ENCODE results near the gene RPS6KA2. TPM values are rescaled to one million over a fixed set of nuclear protein-coding genes. Genes with fewer than 3 reads are reported as not detected.

Gene RPS6KA2
- polyA plus RNA-seq, 3 donors, result 32.0 to 35.9 (median 35.2) TPM

DNA sequence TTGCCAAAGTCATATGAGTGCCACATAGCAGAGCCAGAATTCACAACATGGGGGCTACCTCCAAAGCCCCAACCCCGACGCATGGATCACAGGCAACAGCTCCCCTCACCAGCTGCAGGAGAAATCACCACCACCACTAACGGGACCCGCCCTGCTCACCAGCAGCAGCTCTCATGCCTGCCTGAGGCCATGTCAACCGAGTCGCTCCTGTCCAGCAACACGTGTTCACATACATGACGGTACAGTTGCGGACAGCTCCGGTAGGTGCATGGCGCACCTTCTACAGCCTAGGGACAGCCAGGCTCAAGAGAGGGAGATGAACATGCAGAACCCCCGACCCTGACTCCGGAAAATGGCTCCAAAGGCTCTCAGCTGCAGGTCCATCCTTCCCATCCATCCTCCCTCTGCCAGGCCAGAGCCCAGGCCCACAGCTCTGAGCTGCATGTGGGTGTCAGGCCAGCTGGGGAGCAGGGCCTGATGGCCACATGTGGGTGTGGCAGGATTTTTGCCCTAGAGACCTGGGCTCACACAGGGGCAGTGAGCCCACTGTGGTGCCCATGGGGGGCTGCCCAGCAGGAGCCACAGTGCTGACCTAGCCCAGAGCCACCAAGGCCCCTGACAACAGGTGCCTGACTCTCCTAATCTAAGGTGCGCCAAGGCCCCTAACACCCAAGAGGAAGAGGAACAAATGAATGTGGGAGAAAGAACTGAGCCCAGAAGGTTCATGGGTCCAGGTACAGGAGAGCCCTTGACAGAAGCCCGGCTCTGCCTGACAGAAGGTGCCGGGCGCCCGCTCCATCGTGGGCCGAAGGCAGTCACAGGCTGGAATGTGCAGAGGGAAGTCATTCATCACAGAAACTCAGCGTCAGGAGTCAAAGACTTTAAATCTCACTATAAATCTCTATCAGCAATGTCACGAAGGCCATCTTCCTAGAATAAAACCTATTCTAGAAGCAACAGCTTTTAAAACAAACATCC is 10.5 kb downstream of the RPS6KA2 start:
- no peak for DNase-seq (ENCODE audit: low read depth in 3 of 3, low spot score in 2 of 3)

DNA sequence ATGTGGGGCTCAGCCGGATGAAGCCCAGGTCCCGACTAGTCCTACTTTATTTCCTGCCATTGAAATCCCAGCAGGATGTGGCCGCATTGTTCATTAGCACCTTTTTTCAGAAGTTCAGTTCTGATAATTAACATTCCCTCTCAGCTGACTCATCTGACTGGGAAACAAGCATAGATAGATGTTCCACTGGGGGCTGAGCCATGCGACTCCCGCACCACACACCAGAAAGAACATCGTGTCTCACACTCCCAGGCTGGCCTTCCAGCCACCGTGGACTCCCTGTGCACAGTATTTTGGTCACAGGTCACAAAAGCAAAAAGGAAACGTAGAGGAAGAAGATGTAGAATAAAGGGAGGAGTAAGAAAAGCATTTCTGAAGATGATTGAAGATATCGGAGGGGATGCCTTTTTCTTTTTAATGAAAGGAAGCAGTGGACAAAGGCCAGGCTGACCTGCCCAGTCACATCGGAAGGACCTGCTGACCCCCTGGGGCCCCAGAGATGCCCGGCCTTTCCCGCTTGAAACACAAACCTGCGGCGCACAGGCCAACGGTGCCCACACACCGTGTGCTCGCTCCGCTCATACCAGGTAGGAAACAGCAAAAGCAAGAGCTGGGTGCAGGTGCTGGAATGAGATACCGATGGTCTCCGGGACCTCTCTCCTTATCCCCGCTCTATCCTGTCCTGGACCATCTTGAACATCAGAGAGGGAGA is 11.8 kb downstream of the RPS6KA2 start:
- no peak for DNase-seq (ENCODE audit: low read depth in 3 of 3, low spot score in 2 of 3)

DNA sequence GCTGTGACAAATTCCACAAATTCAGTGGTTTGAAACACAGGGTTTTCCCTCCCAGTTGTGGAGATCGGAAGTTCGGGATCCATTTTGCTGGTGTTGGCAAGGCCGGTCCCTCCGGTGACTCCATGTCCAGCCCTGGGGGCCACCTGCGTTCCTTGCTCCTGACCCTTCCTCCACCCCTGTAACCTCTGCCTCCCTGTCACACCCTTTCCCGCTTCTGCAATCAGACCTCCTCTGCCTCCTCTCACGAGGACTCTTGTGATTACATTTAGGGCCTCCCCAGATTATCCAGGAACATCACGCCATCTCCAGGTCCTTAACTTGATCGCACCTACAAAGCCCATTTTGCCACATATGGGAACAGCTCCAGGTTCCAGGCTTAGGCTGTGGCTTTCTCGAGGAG is 12.5 kb downstream of the RPS6KA2 start:
- no peak for DNase-seq (ENCODE audit: low read depth in 3 of 3, low spot score in 2 of 3)

DNA sequence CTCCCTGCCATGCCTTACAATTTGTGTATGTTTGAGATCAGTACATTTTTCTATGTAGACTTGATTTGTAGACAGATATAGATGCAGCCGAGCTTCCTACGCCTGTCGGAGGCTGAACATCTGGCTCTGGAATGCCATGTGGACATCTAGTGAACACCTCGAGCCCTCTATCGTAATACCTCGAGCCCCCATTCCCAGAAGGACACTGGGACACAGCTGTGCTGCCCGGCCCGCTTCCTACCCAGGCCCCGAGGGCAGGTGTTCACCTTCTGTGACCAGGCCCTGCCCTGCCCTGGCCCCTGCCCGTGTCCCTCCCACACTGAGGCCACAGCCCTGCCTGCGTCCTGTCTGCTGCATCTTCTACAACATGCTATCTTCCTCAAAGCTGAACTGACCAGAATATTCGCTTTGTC is 12.9 kb downstream of the RPS6KA2 start:
- no peak for DNase-seq (ENCODE audit: low read depth in 3 of 3, low spot score in 2 of 3)

DNA sequence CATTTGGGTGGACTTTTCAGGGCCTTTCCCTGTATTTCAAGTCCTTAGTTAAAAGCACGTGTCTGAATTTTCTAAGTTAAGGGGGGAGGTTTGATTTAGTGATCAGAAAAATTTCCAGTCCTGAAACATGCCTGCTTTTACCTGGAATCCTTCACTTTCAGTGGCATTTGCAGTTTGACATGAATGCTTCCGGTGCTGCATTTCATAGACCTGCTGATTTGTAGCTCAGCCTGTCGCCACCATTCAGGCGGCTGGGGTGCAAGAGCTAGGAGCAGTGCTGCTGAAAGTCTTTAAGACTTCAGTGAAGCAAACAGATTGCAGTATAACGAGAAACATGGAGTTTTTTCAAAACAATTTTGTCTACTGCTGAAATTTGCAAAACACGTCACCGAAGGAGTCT is 14.0 kb downstream of the RPS6KA2 start:
- no peak for DNase-seq (ENCODE audit: low read depth in 3 of 3, low spot score in 2 of 3)

DNA sequence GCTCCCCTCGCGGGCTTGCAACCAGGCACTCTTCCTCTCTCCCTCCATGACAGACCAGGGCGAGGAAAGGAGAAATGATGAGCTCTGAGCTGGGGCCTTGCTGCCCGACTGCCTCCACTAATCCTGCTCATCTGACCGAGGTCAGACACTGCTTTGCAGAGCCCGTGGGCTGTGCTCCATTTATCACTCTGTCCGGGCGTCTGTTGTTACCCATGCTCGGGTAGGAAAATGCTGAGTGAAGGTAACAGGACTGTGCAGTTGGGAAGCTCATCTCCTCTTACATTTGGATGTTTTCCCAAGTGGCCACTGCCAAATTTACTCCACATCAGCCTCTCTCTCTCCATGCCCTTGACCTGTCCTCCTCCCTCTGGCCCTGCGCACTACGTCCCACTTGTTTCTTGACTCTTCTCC is 14.6 kb downstream of the RPS6KA2 start:
- DNase-seq (ENCODE audit: low read depth in 3 of 3, low spot score in 2 of 3), result no peak

DNA sequence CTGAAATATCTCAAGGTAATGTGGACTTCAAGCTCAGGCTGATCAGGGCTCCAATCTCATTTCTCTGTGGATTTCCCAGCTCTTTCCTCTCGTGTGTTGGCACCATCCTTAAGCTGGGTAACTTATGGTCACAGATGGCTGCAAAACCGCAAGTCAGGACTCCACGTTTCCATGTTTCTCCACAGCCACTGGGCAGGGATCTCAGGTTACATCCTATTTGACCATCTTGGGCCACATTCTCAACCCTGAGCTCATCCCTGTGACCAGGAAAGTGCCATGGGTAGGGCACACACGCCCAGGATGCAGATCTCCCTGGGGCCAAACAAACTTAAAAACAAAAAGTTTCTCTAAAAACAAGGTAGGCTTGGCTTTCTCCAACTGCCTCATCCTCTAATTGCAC is 15.4 kb downstream of the RPS6KA2 start:
- DNase-seq (ENCODE audit: low read depth in 3 of 3, low spot score in 2 of 3), result no peak

DNA sequence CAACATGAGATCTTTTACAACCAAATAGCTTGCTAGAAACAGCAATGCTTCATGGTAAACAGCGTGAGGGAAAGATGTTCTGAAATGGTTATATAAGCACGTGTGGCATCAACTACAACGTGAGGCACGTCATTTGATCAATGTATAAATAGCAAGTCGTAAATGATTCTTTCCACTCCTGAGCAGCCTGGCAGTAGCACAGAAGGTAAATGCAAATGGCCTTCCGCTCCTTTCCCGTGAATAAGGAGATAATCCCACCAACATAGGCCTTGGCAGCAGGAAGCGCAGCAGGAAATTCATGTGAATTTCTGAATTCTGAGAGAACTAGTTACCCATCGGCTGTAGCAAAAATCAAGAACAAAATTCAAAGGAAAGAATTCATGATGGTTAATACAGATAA is 17.0 kb downstream of the RPS6KA2 start:
- no peak for DNase-seq (ENCODE audit: low read depth in 3 of 3, low spot score in 2 of 3)

DNA sequence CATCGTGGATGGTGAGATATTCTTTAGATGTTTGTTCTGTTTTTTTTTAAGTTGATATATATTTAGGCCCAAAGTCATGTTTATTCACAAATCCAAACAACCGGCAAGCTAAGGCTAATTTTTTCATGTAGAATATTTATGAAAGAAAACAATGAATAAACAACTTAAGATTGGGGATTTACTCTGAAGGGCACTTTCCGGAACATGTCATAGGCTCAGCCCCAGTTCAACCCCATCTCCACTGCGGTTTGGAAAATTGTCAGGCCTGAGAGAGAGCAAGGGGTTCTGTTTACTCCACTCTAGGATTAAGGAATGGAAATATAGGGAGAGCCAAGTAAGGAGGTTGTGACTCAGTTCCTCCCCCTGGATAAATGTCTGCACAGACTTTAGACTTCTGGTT is 18.3 kb downstream of the RPS6KA2 start:
- no peak for DNase-seq (ENCODE audit: low read depth in 3 of 3, low spot score in 2 of 3)

DNA sequence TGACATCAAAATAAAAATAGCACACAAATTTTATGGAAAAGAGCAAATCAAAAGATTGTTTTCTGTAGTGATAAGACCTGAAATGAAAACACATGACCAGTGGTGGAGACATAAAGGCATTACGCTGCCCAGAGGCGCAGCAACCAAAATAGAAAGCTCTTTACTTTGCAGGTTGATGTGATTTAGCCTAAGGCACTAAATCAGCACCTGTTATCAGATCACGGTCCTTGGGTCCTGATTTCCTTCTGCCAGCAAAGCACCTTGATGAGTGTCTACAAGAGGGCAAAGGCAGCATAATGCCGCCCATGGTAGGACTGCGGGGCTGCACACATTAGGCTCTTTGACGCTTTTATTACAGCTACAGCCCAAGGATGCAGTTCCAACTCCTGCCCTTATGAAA is 21.3 kb downstream of the RPS6KA2 start:
- DNase-seq (ENCODE audit: low read depth in 3 of 3, low spot score in 2 of 3), result no peak

DNA sequence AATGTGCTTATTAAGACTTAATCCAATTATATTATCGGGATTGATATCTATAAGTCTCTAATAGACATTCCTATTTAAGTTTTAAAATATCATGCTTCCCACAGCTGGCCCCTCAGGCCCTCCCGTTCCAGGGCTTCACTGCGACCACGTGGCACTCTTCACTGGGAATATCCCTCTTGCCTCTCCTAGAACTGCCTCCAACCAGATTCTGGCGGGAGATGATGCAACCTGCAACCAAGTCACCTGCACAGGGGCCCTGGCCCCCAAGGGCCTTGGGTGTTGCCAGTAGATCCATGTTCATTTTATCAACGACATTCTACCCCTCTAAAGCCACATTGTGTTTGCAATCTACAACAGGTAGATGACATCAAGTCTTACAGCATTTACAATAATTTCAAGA is 22.1 kb downstream of the RPS6KA2 start:
- no peak for DNase-seq (ENCODE audit: low read depth in 3 of 3, low spot score in 2 of 3)

DNA sequence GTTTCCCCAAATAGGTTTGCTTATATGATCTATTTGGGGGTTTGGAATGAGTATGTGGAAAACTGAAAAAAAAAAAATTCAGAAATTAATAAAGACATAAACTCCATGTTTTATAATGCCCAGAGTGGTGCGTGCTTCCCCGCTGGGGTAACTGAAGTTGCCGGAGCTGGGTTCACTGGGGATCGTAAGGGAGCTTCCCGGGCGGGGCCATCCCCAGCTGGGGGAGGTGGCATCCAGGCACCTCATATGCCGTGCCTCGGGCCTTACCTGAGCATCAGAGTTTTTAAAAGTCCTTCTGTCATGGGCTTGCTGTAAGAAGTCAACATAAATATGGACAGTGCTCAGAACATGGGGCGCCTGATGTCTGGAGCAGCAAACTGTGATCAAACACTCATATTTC is 22.7 kb downstream of the RPS6KA2 start:
- DNase-seq (ENCODE audit: low read depth in 3 of 3, low spot score in 2 of 3), result no peak

DNA sequence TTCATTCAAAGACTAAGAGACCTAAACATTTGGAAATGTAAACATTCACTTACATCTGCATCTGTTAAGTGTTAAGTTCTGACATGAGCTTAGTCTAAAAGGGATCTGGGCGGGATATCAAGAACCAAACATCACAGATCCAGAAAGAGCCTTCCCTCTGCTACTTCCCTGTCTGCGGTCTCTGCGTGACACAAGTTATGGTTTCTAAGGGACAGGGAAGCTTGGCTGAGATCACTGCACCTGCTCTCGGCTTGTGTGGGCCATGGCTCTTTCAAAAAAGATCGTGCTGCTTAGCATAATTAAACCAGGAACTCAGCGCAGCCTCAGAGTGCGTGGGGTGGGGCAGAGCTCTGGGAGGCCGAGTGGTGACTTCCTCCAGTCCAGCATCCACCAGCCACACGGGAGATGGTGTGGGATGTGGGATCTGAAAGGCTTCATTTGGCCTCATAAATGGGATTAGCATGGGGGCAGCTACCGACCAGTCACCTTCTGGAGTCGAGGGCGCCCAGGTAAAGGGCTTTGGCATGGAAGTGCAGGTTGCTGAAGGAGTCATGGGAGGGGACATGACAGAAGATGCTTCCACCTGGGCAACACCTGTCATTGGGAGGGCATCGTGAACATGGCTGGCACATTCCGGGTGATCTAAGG is 23.9 kb downstream of the RPS6KA2 start:
- DNase-seq (ENCODE audit: low read depth in 3 of 3, low spot score in 2 of 3), result no peak

DNA sequence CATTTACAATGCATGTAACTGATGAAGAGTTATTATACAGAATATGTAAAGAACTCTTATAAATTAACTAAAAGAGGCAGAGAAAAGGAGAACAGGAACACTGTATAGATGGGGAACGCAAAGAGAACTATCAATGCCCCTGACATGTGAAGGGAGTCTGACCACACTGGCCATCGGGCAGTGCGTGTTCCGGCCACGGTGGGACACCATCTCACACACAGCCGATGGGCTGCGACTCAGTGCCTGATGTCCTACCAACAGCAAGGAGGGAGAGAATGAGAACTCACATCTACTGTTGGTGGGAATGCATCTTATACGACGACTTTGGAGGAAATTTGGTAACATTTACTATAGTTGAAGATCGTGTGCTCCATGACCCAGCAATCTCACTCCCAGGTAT is 25.1 kb downstream of the RPS6KA2 start:
- no peak for DNase-seq (ENCODE audit: low read depth in 3 of 3, low spot score in 2 of 3)

DNA sequence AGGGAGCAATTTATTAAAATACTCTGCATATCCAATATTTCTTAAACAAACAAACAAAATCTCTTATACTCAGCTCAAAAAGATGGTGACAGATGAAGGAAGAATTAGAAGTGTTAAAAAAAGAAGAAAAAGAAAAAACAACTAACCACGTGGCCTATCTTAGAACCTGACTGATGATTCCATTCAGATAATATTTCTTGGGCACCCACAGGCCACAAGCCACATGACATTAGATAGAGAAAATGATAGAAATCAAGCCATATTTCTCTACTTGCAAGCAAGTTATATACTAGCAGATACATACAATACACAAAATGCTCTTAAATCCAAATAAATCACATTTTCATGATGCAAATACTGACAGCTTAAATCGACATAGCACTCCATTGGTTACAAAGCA is 26.1 kb downstream of the RPS6KA2 start:
- no peak for DNase-seq (ENCODE audit: low read depth in 3 of 3, low spot score in 2 of 3)

DNA sequence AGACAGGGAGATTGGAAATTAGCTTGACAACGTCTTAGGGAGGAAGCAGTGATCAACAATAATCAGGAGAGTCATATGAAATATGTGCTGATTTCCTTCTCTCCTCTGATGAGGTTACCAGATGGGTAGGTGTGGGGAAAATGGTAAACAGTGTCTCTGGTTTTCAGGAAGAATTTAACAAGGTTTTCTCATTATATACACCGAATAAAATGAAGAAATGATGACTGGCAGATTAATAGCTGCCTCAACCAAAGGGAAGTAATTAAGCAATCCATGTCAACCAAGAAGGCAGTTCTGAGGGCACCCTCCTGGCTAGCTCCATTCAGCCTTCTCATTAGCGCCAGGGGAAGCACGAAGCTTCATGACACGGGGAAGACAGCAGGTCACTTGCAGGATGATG is 27.8 kb downstream of the RPS6KA2 start:
- DNase-seq (ENCODE audit: low read depth in 3 of 3, low spot score in 2 of 3), result no peak

DNA sequence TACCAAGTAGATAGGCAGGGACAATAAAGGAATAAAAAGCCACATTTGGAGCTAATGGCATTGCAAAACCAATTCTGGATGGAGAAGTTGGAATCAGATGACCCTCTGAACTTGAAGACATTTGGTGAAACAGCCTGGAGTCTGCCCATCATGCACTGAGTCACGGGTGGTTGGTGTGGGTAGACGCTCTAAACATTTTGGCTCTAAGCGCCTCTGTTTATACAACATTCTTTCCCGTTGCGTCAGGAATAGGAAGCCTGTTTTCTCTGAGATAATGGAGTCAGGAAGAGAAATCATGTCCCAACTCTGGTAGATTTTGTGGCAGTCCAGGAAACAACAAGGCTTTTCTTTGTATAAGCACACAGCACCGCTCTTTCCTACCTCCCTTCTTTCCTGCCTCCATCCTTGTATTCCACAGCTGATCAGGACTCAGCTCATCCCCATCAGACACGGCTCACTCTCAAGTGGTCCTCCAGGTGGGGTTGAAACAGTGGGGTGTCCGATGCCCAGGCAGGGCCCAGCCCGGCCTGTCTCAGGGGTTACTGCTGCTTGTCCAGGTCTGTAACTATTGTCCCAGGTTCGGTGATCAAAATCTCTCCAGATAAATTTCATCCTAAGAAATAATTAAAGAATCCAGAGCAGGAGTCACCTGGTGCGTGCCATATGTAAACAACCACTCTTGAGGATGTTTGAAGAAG is 28.5 kb downstream of the RPS6KA2 start:
- no peak for DNase-seq (ENCODE audit: low read depth in 3 of 3, low spot score in 2 of 3)

DNA sequence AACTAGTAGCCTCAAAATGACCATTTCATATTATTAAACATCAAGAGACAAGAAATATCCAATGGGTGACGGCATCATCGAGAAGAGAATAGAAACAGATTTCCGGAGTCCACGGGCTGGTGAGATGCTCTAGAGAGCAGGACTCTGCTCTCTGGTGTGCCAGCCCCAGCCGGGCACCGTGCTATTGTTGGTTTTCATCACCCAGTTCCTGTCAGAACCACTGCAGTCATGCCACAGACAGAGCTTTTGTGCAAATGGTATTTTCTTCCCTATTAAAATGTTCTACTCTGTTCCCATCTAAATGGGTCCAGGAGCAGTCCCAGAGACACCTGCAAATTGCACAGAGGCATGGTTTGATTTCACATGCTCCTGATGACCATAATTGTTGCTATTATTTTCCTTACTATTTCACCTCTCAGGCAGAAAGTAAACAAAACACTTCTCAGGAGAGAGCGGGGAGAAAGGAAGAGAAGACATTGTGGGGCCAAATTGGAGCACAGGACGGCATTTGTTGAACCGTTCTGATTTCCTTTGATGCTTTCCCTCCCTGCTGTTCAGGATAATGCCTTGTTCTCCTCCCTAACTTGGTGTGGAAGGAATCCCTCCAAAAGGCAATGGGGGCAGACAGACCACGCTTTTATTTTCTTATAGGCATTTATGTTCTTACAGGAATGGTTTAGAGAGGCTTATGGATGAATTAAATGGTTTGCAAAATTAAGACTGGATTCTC is 29.2 kb downstream of the RPS6KA2 start:
- no peak for DNase-seq (ENCODE audit: low read depth in 3 of 3, low spot score in 2 of 3)

DNA sequence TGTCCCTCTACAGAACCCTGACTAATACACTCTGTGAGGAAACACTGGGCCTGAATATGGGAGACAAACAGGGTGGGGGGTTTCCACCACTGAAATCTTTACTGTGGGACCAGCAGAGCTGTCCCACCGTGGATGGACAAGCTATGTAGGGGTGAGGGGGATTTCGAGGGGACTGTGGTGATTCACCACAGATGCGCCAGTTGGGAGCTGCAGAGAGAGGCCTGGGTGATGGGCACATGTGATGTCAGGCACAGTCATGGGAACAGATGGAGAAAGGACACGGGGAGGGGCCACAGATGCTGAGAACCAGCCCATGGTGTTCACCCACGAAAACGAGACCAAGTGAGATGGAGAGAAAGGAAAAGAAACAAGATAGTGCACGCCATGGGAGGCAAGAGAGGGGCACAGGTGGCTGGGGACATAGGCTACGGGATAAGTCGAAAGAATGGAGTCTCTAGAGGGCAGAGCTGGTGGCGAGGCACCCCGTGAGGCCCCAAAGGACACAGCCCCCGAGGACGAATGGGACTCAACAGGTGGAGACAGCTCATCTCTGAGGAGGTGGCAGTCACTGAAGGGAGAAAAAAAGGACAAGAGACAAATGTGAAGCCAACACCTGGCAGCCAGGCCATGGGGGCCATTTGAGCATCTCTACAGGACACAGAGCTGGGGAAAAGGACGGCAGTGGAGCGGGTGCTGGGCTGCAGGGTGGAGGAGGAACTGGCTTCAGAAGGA is 30.1 kb downstream of the RPS6KA2 start:
- DNase-seq (ENCODE audit: low read depth in 3 of 3, low spot score in 2 of 3), result no peak

DNA sequence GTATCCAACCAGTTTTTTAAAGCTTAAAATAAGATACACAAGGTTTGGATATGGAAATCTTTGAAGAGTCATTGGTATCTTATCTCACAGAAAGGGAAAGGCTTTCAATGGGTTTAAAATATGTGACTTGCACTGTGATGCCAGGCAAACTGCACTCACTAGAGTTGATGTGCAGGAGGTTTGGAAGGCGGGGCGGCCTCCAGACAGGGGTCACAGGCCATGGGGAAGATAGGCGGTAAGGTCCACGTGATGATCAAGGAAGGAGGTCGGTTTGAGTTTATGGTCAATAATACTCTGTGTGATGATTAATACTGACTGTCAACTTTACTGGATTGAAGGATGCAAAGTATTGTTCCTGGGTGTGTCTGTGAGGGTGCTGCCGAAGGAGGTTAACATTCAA is 31.1 kb downstream of the RPS6KA2 start:
- DNase-seq (ENCODE audit: low read depth in 3 of 3, low spot score in 2 of 3), result no peak
